Mucosa of descending colon (tissue), 3 donors: Measurements from ENCODE around the gene BACH2. TPM values are rescaled to one million over a fixed set of nuclear protein-coding genes. Genes with fewer than 3 reads are reported as not detected.
"Not testable (repeated sequence)": the region's sequence is repeated elsewhere in the genome, so short reads cannot be mapped to it uniquely, and the experiment has no call there.

Experiments used
- ATAC-seq: fragments of 200-7000 bp; cut with Tn5 transposase; one replicate; pipeline ENCODE4 v1.9.1; 2020; ENCODE audit warnings: mild to moderate bottlenecking, moderate library complexity
- DNase-seq, 3 donors: peaks; one replicate each; pipeline ENCODE4 v3.0.0-alpha.2; 2020
- H3K36me3 ChIP-seq: fragments of 200-600 bp; one replicate; pipeline ENCODE4 v1.8.0; 2021; ENCODE audit warnings: low read depth, mild to moderate bottlenecking
- H3K4me1 ChIP-seq: fragments of 200-600 bp; one replicate; pipeline ENCODE4 v1.8.0; 2021; ENCODE audit warnings: low read depth, mild to moderate bottlenecking
- H3K4me3 ChIP-seq: fragments of 200-600 bp; one replicate; pipeline ENCODE4 v1.8.0; 2021; ENCODE audit warnings: mild to moderate bottlenecking
- H3K9me3 ChIP-seq: fragments of 200-600 bp; one replicate; pipeline ENCODE4 v1.8.0; 2021; ENCODE audit warnings: mild to moderate bottlenecking
- intact Hi-C, 2 donors: fragments of 100-400 bp; cut with DNase I in 1 of 2; cut with micrococcal nuclease in 1 of 2; formaldehyde crosslinking; loops; one replicate each; pipeline versions ENCODE4 v1.11.0 to v1.11.1; 2022; cut with DNase I, micrococcal nuclease
- total RNA-seq, 3 donors: library from RNA; stranded (reverse); fragmentation: NEBNext Ultra II Directional in 2 of 3; extraction: Animal tissue kit (Norgen Biotek cat#: 25700) in 2 of 3; gene quantifications; one replicate each; pipeline versions ENCODE4 v1.2.1 to v1.2.4, GENCODE V29; 2021 to 2023
- TF ChIP-seq, protein P1 (sequence below): fragments of 200-600 bp; IDR thresholded peaks from one replicate; pipeline ENCODE4 v1.8.0; 2022; ENCODE audit warnings: antibody characterized with exemption, mild to moderate bottlenecking
- donor health status: DM: no; HTN: no; CAD: no; lungs with moderate emphysema.
- donor health status: DM: no; HTN: no; CAD: no.
- donor health status: DM: no; HTN: yes; CAD: no.

Gene BACH2
- total RNA-seq, 3 donors from 2014 or later: 0.96 to 1.6 (median 1.2) TPM

DNA sequence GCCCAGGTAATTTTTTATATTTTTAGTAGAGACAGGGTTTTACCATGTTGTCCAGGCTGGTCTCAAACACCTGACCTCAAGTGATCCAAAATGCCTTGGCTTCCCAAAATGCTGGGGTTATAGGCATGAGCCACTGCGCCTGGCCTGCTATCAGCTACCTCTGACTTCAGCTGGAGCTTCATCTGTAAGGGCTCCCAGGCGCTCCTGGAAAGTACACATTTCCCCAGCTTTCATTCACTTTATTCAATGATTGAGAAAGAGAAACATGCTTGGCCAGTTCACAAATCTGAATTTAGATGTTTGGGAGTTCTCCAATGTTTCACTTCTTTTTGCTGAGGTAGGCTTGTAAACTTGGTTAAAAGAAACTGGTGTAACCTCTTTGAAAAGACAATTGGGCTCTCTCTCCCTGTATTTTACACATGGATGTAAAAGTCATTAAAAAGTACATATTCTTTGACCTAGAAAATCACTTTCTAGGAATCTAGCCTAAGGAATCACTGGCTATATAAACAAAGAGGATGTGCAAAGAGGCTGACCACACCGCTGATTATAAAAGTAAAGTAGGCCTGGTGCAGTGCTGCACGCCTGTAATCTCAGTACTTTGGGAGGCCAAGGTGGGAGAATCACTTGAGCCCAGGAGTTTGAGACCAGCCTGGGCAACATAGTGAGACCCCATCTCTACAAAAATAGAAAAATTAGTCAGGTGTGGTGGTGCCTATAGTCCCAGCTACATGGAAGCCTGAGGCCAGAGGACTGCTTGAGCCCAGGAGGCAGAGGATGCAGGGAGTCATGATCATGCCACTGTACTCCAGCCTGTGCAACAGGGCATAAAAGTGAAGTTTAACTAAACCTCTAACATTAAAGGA, 128.9 kb downstream of the BACH2 start:
- H3K4me3 ChIP-seq: no peak overlapping the region
- DNase-seq: no peak
- no peaks in the 10 kb centered on the region for H3K9me3 ChIP-seq
- no peaks in the 10 kb centered on the region for H3K36me3 ChIP-seq
- no peak for ATAC-seq
- intact Hi-C loops: no loop called here
- TF ChIP-seq, protein P1, sequence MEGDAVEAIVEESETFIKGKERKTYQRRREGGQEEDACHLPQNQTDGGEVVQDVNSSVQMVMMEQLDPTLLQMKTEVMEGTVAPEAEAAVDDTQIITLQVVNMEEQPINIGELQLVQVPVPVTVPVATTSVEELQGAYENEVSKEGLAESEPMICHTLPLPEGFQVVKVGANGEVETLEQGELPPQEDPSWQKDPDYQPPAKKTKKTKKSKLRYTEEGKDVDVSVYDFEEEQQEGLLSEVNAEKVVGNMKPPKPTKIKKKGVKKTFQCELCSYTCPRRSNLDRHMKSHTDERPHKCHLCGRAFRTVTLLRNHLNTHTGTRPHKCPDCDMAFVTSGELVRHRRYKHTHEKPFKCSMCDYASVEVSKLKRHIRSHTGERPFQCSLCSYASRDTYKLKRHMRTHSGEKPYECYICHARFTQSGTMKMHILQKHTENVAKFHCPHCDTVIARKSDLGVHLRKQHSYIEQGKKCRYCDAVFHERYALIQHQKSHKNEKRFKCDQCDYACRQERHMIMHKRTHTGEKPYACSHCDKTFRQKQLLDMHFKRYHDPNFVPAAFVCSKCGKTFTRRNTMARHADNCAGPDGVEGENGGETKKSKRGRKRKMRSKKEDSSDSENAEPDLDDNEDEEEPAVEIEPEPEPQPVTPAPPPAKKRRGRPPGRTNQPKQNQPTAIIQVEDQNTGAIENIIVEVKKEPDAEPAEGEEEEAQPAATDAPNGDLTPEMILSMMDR: no peak
- H3K4me1 ChIP-seq: no peaks in the 10 kb centered on the region

DNA sequence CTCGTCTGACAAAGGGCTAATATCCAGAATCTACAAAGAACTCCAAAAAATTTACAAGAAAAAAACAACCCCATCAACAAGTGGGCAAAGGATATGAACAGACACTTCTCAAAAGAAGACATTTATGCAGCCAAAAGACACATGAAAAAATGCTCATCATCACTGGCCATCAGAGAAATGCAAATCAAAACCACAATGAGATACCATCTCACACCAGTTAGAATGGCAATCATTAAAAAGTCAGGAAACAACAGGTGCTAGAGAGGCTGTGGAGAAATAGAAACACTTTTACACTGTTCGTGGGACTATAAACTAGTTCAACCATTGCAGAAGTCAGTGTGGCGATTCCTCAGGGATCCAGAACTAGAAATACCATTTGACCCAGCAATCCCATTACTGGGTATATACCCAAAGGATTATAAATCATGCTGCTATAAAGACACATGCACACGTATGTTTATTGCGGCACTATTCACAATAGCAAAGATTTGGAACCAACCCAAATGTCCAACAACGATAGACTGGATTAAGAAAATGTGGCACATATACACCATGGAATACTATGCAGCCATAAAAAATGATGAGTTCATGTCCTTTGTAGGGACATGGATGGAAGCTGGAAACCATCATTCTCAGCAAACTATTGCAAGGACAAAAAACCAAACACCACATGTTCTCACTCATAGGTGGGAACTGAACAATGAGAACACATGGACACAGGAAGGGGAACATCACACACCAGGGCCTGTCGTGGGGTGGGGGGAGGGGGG, 130.3 kb downstream of the BACH2 start:
- DNase-seq, intact Hi-C loops, H3K4me1 ChIP-seq, H3K9me3 ChIP-seq, H3K36me3 ChIP-seq, H3K4me3 ChIP-seq, ATAC-seq: not testable (repeated sequence)

GRCh38 chr6:90162648-90163387, 133.8 kb downstream of the BACH2 start:
- Histone ChIP-seq H3K36me3 (no peaks in the 10 kb centered on the region), H3K9me3 (no peaks in the 10 kb centered on the region), H3K4me1 (no peaks in the 10 kb centered on the region), H3K4me3 (no peak overlapping the region)
- DNase-seq: no peak
- no peak for ATAC-seq
- TF ChIP-seq, protein P1: no peak
- intact Hi-C loops: no loop called here

GRCh38 chr6:90160013-90160412, 136.6 kb downstream of the BACH2 start:
- Histone ChIP-seq H3K9me3 (no peaks in the 10 kb centered on the region), H3K36me3 (no peaks in the 10 kb centered on the region), H3K4me1 (no peaks in the 10 kb centered on the region), H3K4me3 (no peak overlapping the region)
- intact Hi-C loops: no loop called here
- ATAC-seq (no peak), DNase-seq (no peak)
- TF ChIP-seq, protein P1: no peak

GRCh38 chr6:90159452-90159851, 137.2 kb downstream of the BACH2 start:
- intact Hi-C loops: no loop called here
- ATAC-seq (no peak), DNase-seq (no peak)
- Histone ChIP-seq H3K4me3 (no peak overlapping the region), H3K36me3 (no peaks in the 10 kb centered on the region), H3K4me1 (no peaks in the 10 kb centered on the region), H3K9me3 (no peaks in the 10 kb centered on the region)
- TF ChIP-seq, protein P1: no peak
